ENCODE results near the gene CIRBP.

The CIRBP gene

DNA sequence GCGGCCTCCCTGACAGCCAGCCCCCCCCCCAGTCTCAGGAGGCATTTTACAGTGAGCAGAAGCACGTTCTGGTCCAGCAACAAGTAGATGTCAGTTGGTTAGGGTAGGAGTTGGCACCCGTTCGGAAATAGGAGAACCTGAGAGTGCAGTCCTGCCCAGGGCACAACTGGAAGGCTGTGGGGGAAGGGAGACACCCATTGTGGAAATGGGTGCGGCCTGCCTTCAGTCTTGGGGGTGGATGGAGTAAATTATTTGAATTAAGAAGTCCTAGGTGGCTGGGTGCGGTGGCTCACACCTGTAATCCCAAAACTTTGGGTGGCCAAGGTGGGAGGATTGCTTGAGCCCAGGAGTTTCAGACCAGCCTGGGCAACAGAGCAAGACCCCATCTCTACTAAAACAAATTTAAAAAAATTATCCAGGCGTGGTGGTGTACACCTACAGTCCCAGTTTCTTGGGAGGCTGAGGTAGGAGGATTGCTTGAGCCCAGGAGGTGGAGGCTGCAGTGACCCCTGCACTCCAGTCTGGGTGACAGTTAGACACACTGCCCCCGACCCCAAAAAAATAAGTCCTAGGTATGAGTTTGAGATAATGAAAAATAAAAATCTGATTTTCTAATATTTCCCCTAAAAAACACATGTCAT lies 1.2 kb downstream of the CIRBP start:
- DNase-seq: no peak

DNA sequence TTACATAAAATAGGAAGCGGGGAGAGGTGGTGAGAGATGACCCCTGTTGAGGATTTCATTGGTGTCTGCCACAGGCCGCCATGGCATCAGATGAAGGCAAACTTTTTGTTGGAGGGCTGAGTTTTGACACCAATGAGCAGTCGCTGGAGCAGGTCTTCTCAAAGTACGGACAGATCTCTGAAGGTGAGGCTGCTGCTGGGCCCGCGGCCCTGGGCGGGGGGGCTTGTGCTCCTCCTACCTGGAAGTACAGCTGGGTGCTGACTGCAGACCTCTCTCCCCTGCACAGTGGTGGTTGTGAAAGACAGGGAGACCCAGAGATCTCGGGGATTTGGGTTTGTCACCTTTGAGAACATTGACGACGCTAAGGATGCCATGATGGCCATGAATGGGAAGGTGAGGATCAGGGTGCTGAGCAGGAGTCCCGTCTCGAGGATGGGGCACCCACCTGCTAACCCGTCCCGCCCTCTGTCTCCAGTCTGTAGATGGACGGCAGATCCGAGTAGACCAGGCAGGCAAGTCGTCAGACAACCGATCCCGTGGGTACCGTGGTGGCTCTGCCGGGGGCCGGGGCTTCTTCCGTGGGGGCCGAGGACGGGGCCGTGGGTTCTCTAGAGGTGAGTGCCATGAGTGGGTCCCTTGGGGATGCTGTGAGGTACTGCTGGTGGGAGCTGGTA lies 1.9 kb downstream of the CIRBP start:
- DNase-seq: no peak

- DNase-seq: no peak
Observed at GRCh38 chr19:1271528-1272422, 2.6 kb downstream of the CIRBP start.

DNA sequence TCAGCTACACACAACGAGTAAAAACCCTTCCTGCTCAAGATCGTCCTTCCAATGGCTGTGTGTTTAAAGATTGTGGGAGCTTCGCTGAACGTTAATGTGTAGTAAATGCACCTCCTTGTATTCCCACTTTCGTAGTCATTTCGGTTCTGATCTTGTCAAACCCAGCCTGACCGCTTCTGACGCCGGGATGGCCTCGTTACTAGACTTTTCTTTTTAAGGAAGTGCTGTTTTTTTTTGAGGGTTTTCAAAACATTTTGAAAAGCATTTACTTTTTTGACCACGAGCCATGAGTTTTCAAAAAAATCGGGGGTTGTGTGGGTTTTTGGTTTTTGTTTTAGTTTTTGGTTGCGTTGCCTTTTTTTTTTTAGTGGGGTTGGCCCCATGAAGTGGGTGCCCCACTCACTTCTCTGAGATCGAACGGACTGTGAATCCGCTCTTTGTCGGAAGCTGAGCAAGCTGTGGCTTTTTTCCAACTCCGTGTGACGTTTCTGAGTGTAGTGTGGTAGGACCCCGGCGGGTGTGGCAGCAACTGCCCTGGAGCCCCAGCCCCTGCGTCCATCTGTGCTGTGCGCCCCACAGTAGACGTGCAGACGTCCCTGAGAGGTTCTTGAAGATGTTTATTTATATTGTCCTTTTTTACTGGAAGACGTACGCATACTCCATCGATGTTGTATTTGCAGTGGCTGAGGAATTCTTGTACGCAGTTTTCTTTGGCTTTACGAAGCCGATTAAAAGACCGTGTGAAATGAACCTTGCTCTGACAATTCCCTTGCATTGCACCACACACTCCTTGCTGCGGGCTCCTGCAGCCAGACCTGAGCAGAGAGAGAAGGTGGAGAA lies 3.5 kb downstream of the CIRBP start:
- DNase-seq: no peak

GRCh38 chr19:1273263-1274041 lies 4.3 kb downstream of the CIRBP start:
- DNase-seq: no peak

DNA sequence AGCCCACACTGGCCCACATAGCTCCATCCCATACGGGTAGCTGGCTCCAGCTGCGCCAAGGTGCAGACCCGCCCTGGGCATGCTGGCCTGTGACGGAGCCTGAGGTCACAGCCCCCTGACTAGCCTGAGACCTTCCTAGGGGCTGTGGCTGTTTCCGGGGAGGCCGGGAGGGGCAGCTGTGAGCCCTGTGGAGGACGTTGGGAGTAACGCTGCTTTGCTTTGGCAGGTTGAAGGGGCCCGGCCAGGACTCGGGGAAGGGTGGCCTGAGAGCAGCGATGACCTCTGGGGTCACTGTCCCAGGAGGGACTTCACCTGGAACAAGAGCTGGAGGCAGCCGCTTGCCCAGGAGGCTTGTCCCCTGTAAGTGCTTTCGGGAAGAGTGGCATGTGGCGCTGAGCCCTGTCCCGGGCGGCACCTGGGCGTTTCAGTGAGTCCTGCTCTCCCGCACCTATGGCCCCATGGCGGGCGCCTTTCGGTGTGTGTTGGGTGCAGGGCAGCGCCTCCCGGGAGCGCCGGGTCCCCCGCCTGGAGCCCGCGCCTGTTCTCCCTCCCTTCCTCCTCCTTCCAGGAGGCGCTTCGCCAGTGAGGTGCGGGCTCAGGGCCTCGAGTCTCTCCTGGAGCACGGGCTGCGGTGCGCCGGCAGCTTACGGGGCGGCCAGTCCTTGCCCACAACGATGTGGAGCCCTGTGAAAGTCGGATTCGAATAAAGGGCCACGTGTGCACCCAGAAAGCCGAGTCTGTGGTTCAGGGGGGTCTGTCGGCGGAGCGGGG lies 5.1 kb downstream of the CIRBP start:
- DNase-seq: no peak

DNA sequence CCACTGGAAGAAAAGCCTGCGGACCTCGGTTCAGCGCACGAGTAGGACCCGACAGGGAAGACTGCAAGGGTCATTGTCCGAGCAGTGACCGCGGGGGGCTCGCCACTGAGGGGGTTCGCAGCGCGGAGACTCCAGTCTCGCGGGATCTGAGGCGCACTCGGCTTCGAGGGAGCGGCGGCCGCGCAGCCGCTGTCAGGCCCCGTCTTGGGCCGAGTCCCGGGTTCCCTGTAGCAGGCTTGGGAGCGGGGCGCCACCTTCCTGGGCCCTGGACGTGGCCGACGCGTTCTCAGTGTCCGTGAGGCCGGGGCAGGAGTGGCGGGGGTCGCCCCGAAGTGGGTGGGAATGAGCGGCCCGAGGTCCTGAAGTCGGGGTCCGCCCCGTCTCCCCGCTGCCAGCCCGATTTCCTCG lies 5.7 kb downstream of the CIRBP start:
- DNase-seq: no peak

DNA sequence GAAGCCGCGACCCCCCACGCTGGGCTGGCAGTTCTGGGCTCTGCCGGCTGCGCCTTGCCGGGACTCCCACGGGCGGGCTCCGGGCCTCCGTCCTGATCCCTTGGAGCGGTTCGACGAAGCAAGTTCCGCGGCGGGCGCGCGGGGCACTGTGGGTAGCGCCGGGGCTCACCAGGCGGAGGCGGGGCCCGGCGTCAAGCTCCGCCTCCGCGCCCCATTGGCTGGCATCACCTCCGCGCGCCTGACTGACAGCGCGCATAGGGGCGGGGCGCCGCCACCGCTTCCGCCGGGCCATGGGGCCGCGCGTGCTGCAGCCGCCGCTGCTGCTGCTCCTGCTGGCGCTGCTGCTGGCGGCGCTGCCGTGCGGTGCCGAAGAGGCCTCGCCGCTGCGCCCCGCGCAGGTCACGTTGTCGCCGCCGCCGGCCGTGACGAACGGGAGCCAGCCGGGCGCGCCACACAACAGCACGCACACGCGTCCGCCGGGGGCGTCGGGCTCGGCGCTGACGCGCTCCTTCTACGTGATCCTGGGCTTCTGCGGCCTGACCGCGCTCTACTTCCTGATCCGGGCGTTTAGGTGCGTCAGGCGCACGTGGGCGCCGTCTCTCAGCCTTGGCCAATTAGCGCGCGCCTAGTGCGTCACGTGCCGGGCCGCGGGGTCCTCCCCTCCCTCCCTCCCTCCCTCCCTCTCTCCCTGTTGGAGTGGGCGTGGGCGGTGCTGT lies 6.3 kb downstream of the CIRBP start, which contains the start of gene FAM174C:
Gene FAM174C (plus strand): TSS at position 271 of the 716 bp plus-strand sequence. CDS start 20 bp downstream, at position 291.
- DNase-seq: peak; percentile 98

- no peak for DNase-seq
Observed at GRCh38 chr19:1275976-1276627, 7.0 kb downstream of the CIRBP start.

GRCh38 chr19:1276628-1277022 lies 7.5 kb downstream of the CIRBP start:
- no peak for DNase-seq

DNA sequence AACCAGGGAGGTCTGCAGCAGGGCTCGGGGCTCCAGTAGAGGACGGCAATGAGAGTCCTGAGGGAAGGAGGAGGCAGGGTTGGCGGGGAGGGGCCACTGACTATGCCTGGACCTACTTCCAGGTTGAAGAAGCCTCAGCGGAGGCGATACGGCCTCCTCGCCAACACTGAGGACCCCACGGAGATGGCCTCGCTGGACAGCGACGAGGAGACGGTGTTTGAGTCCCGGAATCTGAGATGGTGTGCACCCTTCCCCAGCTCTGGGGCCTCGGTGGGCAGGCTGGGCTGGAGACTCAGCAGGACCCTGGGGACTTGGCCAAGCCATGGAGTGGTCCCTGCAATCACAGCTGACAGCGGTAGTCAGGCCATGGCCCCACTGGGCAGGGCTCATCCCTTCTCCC lies 7.9 kb downstream of the CIRBP start:
- no peak for DNase-seq

DNA sequence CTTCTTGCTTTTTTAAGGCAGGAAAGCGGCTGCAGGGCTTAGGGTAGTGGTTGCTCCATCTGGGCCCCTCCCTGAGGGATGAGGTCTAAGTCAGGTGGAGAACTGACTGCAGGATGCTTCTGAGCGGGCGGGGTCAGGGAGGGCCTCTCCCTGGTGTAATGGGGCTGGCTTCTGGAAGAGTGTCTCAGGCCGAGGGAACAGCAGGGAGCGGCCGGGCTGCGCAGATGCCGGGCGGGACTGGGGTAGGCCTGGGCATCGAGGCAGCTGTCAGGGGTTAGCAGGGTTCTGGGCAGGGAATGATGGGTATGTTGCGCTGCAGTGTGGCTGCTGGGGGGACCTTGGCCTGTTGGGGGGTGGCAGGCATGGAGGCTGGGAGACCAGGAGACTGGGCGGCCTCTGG lies 8.9 kb downstream of the CIRBP start:
- DNase-seq: no peak

DNA sequence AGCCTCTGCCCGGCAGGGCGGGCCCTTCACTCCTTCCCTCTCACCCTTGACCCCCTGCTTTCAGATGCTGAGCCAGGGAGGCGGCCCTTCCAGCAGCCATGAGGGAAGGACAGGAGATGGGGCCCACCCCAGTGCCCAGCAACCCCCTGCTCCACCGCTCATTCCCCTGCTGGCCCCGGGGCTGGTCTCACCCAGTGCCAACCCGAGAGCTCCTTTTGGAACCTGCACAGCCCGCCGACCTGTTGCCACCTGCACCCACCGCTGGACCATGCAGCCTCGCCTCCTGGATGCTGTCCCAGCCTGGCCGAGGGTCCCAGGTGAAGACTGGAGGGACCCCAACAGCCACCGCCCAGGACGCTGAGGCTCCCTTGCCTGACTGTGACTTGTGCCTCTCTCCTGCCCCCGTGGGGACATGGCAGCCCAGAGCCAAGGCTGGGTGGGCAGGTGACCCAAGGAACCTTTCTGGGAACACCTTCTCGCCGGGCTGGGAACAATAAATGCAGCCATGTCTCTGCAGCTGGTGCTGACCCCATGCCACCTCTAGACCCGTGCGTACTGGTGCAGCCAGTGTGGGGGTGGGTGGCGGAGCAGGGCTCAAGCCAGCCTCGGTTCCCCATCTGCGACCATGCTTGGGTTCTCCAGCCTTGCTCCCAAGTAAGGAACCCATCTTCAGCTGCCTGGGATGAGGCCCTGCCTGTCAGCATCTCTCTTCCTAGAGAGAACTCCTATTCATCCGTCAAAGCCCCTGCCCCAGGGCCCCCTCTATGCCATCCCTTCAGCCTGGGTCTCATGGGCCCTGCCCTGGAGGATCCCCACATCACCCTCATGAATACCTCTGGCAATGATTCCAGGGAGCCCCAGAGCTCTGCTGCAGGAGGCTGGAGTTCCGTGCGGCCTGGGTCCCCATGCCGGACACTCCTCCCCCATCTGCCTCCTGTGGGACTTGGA lies 9.9 kb downstream of the CIRBP start:
- DNase-seq: no peak

GRCh38 chr19:1279782-1280341 lies 10.7 kb downstream of the CIRBP start:
- peak; percentile 51 for DNase-seq

DNA sequence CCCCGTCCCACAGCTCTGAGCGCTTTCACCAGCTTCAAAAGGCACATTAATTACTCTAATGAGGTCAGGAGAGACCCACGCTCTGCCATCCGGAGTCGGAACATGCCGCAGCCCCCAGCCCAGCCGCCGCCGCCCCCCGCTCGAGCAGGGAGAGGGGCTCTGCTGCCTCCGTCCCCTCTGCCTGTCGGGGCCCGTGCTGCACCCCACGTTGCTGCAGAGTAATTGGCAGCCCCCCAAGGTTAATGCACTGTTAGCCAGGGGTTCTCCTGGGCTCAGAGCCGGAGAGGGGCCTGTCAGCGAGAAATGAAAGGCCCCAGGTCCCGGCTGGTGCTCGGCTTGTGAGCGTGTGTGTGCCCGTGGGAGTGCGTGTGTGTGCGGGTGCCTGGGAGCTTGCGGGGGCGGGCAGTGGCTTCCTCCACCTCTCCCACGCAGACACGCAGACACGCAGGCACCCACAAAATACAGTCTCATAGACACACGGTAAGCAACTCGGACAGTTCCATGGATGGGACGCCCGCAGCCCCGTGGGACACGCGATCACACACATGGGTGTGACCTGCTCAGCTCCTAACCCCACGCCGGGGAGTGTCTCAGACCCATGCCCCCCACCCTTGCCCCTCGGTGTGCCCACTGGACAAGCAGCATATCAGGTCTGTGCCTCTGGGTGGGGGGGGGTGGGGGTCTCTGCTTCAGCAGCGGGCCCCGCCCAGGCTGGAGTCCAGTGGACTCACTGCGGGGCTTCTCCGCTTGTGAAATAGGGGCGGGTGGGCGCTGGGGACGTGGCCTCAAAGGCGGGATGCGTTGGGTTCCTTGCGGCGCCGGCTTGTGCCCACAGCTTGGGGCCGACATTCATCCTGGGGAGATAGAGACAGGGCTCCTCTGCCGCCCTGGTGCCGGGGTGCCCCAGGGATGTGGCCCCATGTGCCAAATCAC lies 11.8 kb downstream of the CIRBP start:
- no peak for DNase-seq

- no peak for DNase-seq
Observed at GRCh38 chr19:1281569-1282287, 12.6 kb downstream of the CIRBP start.

All from NK-92 treated with Interleukin-12 subunit alpha and Interleukin-12 subunit beta, amount 100 ng/mL, for 24 hours (cell line).